ENCODE measurements around the gene ACAD8. TPM values are rescaled to one million over a fixed set of nuclear protein-coding genes. Genes with fewer than 3 reads are reported as not detected.

ACAD8 gene
- 34.5 and 48.4 TPM in 2 replicates for total RNA-seq (ENCODE audit: low replicate concordance)

- H3K27ac ChIP-seq: no peak within 1 kb of the TSS
- H3K9ac ChIP-seq: peak within 1 kb of the TSS; percentile 58
- H3K27me3 Mint-ChIP-seq (ENCODE audit: insufficient read depth, low read depth): peaks cover 2% of the 10 kb centered on the region
- no peaks in the 10 kb centered on the region for H3F3A ChIP-seq (ENCODE audit: low read depth)
- no peak within 1 kb of the TSS for H3K27ac Mint-ChIP-seq
- peaks cover 17% of the 10 kb centered on the region for H3K4me1 Mint-ChIP-seq
- no peaks in the 10 kb centered on the region for H3K9me3 ChIP-seq (ENCODE audit: low read depth)
- H3K4me3 ChIP-seq: peak within 1 kb of the TSS; percentile 76
- no peaks in the 10 kb centered on the region for H3K9me3 Mint-ChIP-seq
- H3K27me3 ChIP-seq: no peaks in the 10 kb centered on the region
- H2AFZ ChIP-seq (replicated peaks): peak within 1 kb of the TSS; percentile 90
- peaks cover 11% of the 10 kb centered on the region for H3K4me1 ChIP-seq
- H3K36me3 Mint-ChIP-seq: peaks cover 5% of the 10 kb centered on the region
- peak within 1 kb of the TSS; percentile 92 for H3K4me3 Mint-ChIP-seq
- peak within 1 kb of the TSS; percentile 90 for H3K4me2 ChIP-seq
- TF ChIP-seq CTCF (IDR thresholded peaks at IDR 0.05): no peak
- no peak for TF ChIP-seq EZH2phosphoT487 (IDR thresholded peaks at IDR 0.05)
- peak; percentile 20 for TF ChIP-seq EZH2 (IDR thresholded peaks at IDR 0.05)
- DNase-seq (ENCODE audit: low spot score): peak; percentile 99
- H3K36me3 ChIP-seq: no peaks in the 10 kb centered on the region
- H4K20me1 ChIP-seq (ENCODE audit: low read depth): peaks cover 9% of the 10 kb centered on the region
- H3K79me2 ChIP-seq (ENCODE audit: low read depth): peaks cover 29% of the 10 kb centered on the region
Observed at GRCh38 chr11:134253188-134253993, at the start of gene ACAD8, which contains the start of gene THYN1. ACAD8 (plus strand) TSS chr11:134253568; CDS start chr11:134253601, 33 bp downstream. THYN1 (minus strand) TSS chr11:134253352; CDS start chr11:134252882, 470 bp downstream.

GRCh38 chr11:134205729-134206128, 47.6 kb upstream of the ACAD8 start:
- Mint-ChIP-seq H3K36me3 (peaks cover 37% of the 10 kb centered on the region), H3K27me3 (ENCODE audit: insufficient read depth, low read depth) (peaks cover 3% of the 10 kb centered on the region), H3K4me1 (no peaks in the 10 kb centered on the region), H3K27ac (no peak overlapping the region), H3K4me3 (no peak overlapping the region), H3K9me3 (no peaks in the 10 kb centered on the region)
- Histone ChIP-seq H3K27ac (no peak overlapping the region), H3K79me2 (ENCODE audit: low read depth) (peaks cover 7% of the 10 kb centered on the region), H3K4me3 (no peak overlapping the region), H3K9me3 (ENCODE audit: low read depth) (no peaks in the 10 kb centered on the region), H3K27me3 (no peaks in the 10 kb centered on the region), H3F3A (ENCODE audit: low read depth) (peaks cover 3% of the 10 kb centered on the region), H4K20me1 (ENCODE audit: low read depth) (peaks cover 18% of the 10 kb centered on the region), H3K4me1 (no peaks in the 10 kb centered on the region), H2AFZ (replicated peaks) (no peak overlapping the region), H3K9ac (no peak overlapping the region), H3K36me3 (peaks cover 29% of the 10 kb centered on the region), H3K4me2 (no peak overlapping the region)
- TF ChIP-seq EZH2 (IDR thresholded peaks at IDR 0.05) (no peak), EZH2phosphoT487 (IDR thresholded peaks at IDR 0.05) (no peak), CTCF (IDR thresholded peaks at IDR 0.05) (no peak)
- DNase-seq (ENCODE audit: low spot score): no peak

GRCh38 chr11:134206185-134206584, 47.2 kb upstream of the ACAD8 start:
- Mint-ChIP-seq H3K27me3 (ENCODE audit: insufficient read depth, low read depth) (peaks cover 3% of the 10 kb centered on the region), H3K4me3 (no peak overlapping the region), H3K4me1 (no peaks in the 10 kb centered on the region), H3K27ac (no peak overlapping the region), H3K36me3 (peaks cover 36% of the 10 kb centered on the region), H3K9me3 (no peaks in the 10 kb centered on the region)
- H3K9ac ChIP-seq: no peak overlapping the region
- peaks cover 3% of the 10 kb centered on the region for H3F3A ChIP-seq (ENCODE audit: low read depth)
- peaks cover 34% of the 10 kb centered on the region for H3K36me3 ChIP-seq
- H3K27me3 ChIP-seq: no peaks in the 10 kb centered on the region
- H3K4me3 ChIP-seq: no peak overlapping the region
- no peak for DNase-seq (ENCODE audit: low spot score)
- H2AFZ ChIP-seq (replicated peaks): no peak overlapping the region
- no peak overlapping the region for H3K4me2 ChIP-seq
- H4K20me1 ChIP-seq (ENCODE audit: low read depth): peaks cover 22% of the 10 kb centered on the region
- TF ChIP-seq CTCF (IDR thresholded peaks at IDR 0.05) (no peak), EZH2phosphoT487 (IDR thresholded peaks at IDR 0.05) (no peak), EZH2 (IDR thresholded peaks at IDR 0.05) (no peak)
- H3K79me2 ChIP-seq (ENCODE audit: low read depth): peaks cover 12% of the 10 kb centered on the region
- no peak overlapping the region for H3K27ac ChIP-seq
- H3K4me1 ChIP-seq: no peaks in the 10 kb centered on the region
- H3K9me3 ChIP-seq (ENCODE audit: low read depth): no peaks in the 10 kb centered on the region
